ENCODE measurements around the gene NDUFC2.

- TF ChIP-seq, protein P1, sequence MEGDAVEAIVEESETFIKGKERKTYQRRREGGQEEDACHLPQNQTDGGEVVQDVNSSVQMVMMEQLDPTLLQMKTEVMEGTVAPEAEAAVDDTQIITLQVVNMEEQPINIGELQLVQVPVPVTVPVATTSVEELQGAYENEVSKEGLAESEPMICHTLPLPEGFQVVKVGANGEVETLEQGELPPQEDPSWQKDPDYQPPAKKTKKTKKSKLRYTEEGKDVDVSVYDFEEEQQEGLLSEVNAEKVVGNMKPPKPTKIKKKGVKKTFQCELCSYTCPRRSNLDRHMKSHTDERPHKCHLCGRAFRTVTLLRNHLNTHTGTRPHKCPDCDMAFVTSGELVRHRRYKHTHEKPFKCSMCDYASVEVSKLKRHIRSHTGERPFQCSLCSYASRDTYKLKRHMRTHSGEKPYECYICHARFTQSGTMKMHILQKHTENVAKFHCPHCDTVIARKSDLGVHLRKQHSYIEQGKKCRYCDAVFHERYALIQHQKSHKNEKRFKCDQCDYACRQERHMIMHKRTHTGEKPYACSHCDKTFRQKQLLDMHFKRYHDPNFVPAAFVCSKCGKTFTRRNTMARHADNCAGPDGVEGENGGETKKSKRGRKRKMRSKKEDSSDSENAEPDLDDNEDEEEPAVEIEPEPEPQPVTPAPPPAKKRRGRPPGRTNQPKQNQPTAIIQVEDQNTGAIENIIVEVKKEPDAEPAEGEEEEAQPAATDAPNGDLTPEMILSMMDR (IDR thresholded peaks at IDR 0.05; ENCODE audit: control extremely low read depth in 1 of 3, insufficient read depth in 1 of 3, low read depth in 1 of 3, low read length in 3 of 3) = no peak
- no peak for TF ChIP-seq GTF2F1 (IDR thresholded peaks at IDR 0.05; ENCODE audit: borderline replicate concordance, low read depth, low read length)
- TF ChIP-seq RXRA (IDR thresholded peaks at IDR 0.05; ENCODE audit: insufficient read depth, low read depth, low read length) = no peak
- no peak for TF ChIP-seq POLR2AphosphoS5 (IDR thresholded peaks at IDR 0.05; ENCODE audit: low read depth, low read length)
- no peak for TF ChIP-seq HDAC6 (IDR thresholded peaks at IDR 0.05; ENCODE audit: low read depth, low read length)
- TF ChIP-seq HDAC2 (IDR thresholded peaks at IDR 0.05; ENCODE audit: borderline replicate concordance in 1 of 2, low read depth in 2 of 2, low read length in 2 of 2) = no peak
- no peak for TF ChIP-seq BCL11A (IDR thresholded peaks at IDR 0.05; ENCODE audit: low read depth in 2 of 2, low read length in 2 of 2)
- no peak for TF ChIP-seq TBP (IDR thresholded peaks at IDR 0.05; ENCODE audit: low read depth, low read length)
- TF ChIP-seq JUN (IDR thresholded peaks at IDR 0.05; ENCODE audit: low read depth, low read length) = no peak
- no peak for TF ChIP-seq TAF7 (optimal IDR thresholded peaks at IDR 0.05; ENCODE audit: borderline replicate concordance, low read depth, low read length)
- TF ChIP-seq SP2 (IDR thresholded peaks at IDR 0.05; ENCODE audit: low read length) = no peak
- TF ChIP-seq CEBPB (IDR thresholded peaks at IDR 0.05; ENCODE audit: low read depth, low read length) = no peak
- no peak for TF ChIP-seq POLR2A (IDR thresholded peaks at IDR 0.05; ENCODE audit: control extremely low read depth in 1 of 2, low read depth in 2 of 2, low read length in 2 of 2)
- no peak for TF ChIP-seq JUND (IDR thresholded peaks at IDR 0.05; ENCODE audit: low read length)
Measured at GRCh38 chr11:78039919-78040671, 39.6 kb downstream of the NDUFC2 start.

Measured in H1 (cell line).